ENCODE measurements around the gene KCNMB2.

KCNMB2 gene

DNA sequence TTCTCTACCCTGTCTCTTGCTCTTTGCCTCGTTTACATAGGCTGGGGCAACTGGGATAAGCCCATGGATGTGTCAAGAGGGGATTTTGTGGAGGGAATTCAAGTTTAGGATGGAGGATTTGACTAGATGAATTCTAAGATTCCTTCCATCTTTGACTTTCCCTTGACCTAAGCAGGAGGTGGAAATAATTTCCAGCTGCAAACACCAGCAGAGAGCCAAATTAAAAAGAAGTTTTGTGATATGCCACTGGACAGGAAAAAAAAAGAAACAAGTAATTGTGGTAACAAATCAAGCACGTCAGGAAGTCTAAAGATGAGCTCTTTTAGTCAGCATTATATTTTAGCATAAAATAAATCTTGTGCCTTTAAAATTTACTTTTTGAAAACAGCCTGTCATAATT lies 49.8 kb downstream of the KCNMB2 start:
- no peak for DNase-seq (ENCODE audit: low read depth)
- no peak overlapping the region for H3K4me3 ChIP-seq (ENCODE audit: low read depth, low read length)
- TF ChIP-seq, protein P1, sequence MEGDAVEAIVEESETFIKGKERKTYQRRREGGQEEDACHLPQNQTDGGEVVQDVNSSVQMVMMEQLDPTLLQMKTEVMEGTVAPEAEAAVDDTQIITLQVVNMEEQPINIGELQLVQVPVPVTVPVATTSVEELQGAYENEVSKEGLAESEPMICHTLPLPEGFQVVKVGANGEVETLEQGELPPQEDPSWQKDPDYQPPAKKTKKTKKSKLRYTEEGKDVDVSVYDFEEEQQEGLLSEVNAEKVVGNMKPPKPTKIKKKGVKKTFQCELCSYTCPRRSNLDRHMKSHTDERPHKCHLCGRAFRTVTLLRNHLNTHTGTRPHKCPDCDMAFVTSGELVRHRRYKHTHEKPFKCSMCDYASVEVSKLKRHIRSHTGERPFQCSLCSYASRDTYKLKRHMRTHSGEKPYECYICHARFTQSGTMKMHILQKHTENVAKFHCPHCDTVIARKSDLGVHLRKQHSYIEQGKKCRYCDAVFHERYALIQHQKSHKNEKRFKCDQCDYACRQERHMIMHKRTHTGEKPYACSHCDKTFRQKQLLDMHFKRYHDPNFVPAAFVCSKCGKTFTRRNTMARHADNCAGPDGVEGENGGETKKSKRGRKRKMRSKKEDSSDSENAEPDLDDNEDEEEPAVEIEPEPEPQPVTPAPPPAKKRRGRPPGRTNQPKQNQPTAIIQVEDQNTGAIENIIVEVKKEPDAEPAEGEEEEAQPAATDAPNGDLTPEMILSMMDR (IDR thresholded peaks at IDR 0.05; ENCODE audit: low read depth, low read length, missing control alignments): no peak

GRCh38 chr3:178588628-178589027 lies 52.4 kb downstream of the KCNMB2 start:
- H3K4me3 ChIP-seq (ENCODE audit: low read depth, low read length): no peak overlapping the region
- no peak for DNase-seq (ENCODE audit: low read depth)
- TF ChIP-seq, protein P1 (IDR thresholded peaks at IDR 0.05; ENCODE audit: low read depth, low read length, missing control alignments): no peak

GRCh38 chr3:178593786-178594185 lies 57.5 kb downstream of the KCNMB2 start:
- TF ChIP-seq, protein P1 (IDR thresholded peaks at IDR 0.05; ENCODE audit: low read depth, low read length, missing control alignments): no peak
- no peak overlapping the region for H3K4me3 ChIP-seq (ENCODE audit: low read depth, low read length)
- DNase-seq (ENCODE audit: low read depth): no peak

DNA sequence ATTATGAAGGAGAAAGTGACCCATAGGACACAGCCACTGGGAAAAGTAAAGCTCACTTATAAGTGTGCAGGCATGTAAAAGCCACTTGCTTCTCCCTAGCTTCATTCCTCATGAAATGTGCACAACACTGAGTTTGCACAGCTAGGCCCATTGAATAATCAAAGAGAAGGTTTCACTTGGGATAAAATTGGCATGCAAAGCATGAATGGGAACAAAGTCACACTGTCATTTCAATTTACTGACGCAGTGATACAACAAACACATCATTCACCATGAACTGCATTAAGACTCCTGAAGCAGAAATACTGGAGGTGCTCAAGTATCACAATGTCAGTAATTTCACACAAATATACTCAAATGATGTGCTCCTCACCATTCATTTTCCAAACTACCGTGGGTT lies 61.1 kb downstream of the KCNMB2 start:
- DNase-seq (ENCODE audit: low read depth): no peak
- no peak overlapping the region for H3K4me3 ChIP-seq (ENCODE audit: low read depth, low read length)
- TF ChIP-seq, protein P1 (IDR thresholded peaks at IDR 0.05; ENCODE audit: low read depth, low read length, missing control alignments): no peak

DNA sequence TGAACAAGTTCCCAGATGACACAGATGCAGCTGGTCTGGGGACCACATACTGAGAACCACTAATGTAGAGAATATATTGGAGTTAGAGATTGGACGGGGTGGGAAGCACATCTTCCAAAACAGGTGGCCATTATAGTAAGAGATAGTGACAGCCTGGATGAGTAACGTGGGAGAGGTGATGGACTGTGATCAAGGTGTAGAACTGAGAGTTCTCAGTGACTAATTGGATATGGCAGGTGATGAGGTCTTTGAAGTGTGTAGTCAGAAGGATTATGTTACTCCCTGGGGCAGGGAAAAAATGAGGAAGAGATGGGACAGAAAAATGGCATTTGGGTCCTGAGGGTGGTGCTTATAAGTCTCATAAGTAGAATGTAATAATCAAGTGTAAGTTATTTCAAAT lies 66.6 kb downstream of the KCNMB2 start:
- no peak for DNase-seq (ENCODE audit: low read depth)
- TF ChIP-seq, protein P1 (IDR thresholded peaks at IDR 0.05; ENCODE audit: low read depth, low read length, missing control alignments): no peak
- no peak overlapping the region for H3K4me3 ChIP-seq (ENCODE audit: low read depth, low read length)

- TF ChIP-seq, protein P1 (IDR thresholded peaks at IDR 0.05; ENCODE audit: low read depth, low read length, missing control alignments): no peak
- no peak overlapping the region for H3K4me3 ChIP-seq (ENCODE audit: low read depth, low read length)
- peak; percentile 16 for DNase-seq (ENCODE audit: low read depth)
Observed at GRCh38 chr3:178603735-178604134, 67.5 kb downstream of the KCNMB2 start.

- H3K4me3 ChIP-seq (ENCODE audit: low read depth, low read length): no peak overlapping the region
- TF ChIP-seq, protein P1 (IDR thresholded peaks at IDR 0.05; ENCODE audit: low read depth, low read length, missing control alignments): no peak
- DNase-seq (ENCODE audit: low read depth): no peak
Observed at GRCh38 chr3:178618197-178618596, 82.0 kb downstream of the KCNMB2 start.
